OCI-LY7 (cell line): ENCODE data around the gene ALAS2. TPM values are rescaled to one million over a fixed set of nuclear protein-coding genes. Genes with fewer than 3 reads are reported as not detected.

Experiments used
- BruUV-seq: library from RNA; stranded (reverse); fragments of 400-500 nt; replicated peaks from 2 replicates; lab custom pipeline; 2021; lab: Mats Ljungman, UMichigan
- CTCF ChIA-PET: fragments of 300-600 bp; sonication (Branson Sonifier 250); formaldehyde crosslinking; loops from one replicate; lab custom pipeline; 2022; ENCODE audit warnings: antibody characterized with exemption; ENCODE audit not compliant: unreplicated experiment; lab: Charles Lee
- POLR2A ChIA-PET: fragments of 300-600 bp; sonication (Branson Sonifier 250); formaldehyde crosslinking; loops from one replicate; lab custom pipeline; 2022; ENCODE audit warnings: antibody characterized with exemption; lab: Charles Lee
- DNase-seq: peaks from one replicate; pipeline ENCODE4 v3.0.0-alpha.2; 2015; ENCODE audit warnings: low spot score
- H2AFZ ChIP-seq: fragments of 200-600 bp; sonication (generic), shearing (Covaris generic); 2 replicates; pipeline ENCODE4 v1.6.1; 2014; ENCODE audit warnings: mild to moderate bottlenecking, antibody characterized with exemption, low read length, moderate library complexity
- H3K27ac ChIP-seq: fragments of 200-600 bp; sonication (generic); 2 replicates; pipeline ENCODE4 v1.5.1; 2014; ENCODE audit warnings: mixed run types, low read depth, mild to moderate bottlenecking, moderate library complexity, low read length, inconsistent platforms; ENCODE audit not compliant: poor library complexity, severe bottlenecking
- H3K36me3 ChIP-seq: fragments of 200-600 bp; sonication (generic); 2 replicates; pipeline ENCODE4 v1.6.1; 2014; ENCODE audit warnings: mild to moderate bottlenecking, antibody characterized with exemption, low read length, moderate library complexity, mixed read lengths; ENCODE audit not compliant: insufficient read depth
- H3K4me1 ChIP-seq: fragments of 200-600 bp; sonication (generic); 2 replicates; pipeline ENCODE4 v1.5.1; 2014; ENCODE audit warnings: mild to moderate bottlenecking, low read length; ENCODE audit not compliant: insufficient read depth, poor library complexity, severe bottlenecking
- H3K4me2 ChIP-seq: fragments of 200-600 bp; sonication (generic); 2 replicates; pipeline ENCODE4 v1.6.1; 2014; ENCODE audit warnings: mild to moderate bottlenecking, low read length
- H3K4me3 ChIP-seq: fragments of 200-600 bp; sonication (generic); 2 replicates; pipeline ENCODE4 v1.5.1; 2014; ENCODE audit warnings: mild to moderate bottlenecking, low read depth, low read length; ENCODE audit not compliant: poor library complexity, severe bottlenecking
- H3K79me2 ChIP-seq: fragments of 200-600 bp; sonication (generic); 2 replicates; pipeline ENCODE4 v1.6.1; 2016; ENCODE audit warnings: low read depth, mild to moderate bottlenecking, low read length, moderate library complexity, mixed read lengths; ENCODE audit not compliant: insufficient read depth
- H3K9me2 ChIP-seq: fragments of 200-600 bp; sonication (generic); 2 replicates; pipeline ENCODE4 v1.6.1; 2016; ENCODE audit warnings: mild to moderate bottlenecking, low read length, mixed read lengths; ENCODE audit not compliant: insufficient read depth
- H3K9me3 ChIP-seq: fragments of 200-600 bp; sonication (generic); 2 replicates; pipeline ENCODE4 v1.6.1; 2014; ENCODE audit warnings: mild to moderate bottlenecking, mixed run types, low read length, mixed read lengths
- H4K20me1 ChIP-seq: fragments of 200-600 bp; sonication (generic); 2 replicates; pipeline ENCODE4 v1.6.1; 2014; ENCODE audit warnings: mild to moderate bottlenecking, antibody characterized with exemption, low read length, moderate library complexity, mixed read lengths; ENCODE audit not compliant: insufficient read depth
- CTCF ChIP-seq: fragments of 200-600 bp; sonication (generic); conservative IDR thresholded peaks from 2 replicates; pipeline ENCODE4 v1.5.1; 2014; ENCODE audit warnings: mild to moderate bottlenecking, antibody characterized with exemption, low read length, moderate library complexity, mixed read lengths
- EZH2phosphoT487 ChIP-seq: fragments of 200-600 bp; sonication (generic); IDR thresholded peaks from 2 replicates; pipeline ENCODE4 v1.6.1; 2018; ENCODE audit warnings: low read depth, borderline replicate concordance, mild to moderate bottlenecking, mixed run types, antibody characterized with exemption, low read length, moderate library complexity, mixed read lengths
- intact Hi-C: fragments of 100-400 bp; cut with micrococcal nuclease; formaldehyde crosslinking; loops from one replicate; pipeline ENCODE4 v1.10.0; 2022; ENCODE audit not compliant: unreplicated experiment
- total RNA-seq, 2 experiments: library from RNA; depleted of rRNA in 1 of 2; stranded (reverse); fragments of >200 nt in 1 of 2; shearing (Covaris generic) in 1 of 2; gene quantifications; 2 replicates each; pipeline ENCODE4 v1.2.3, GENCODE V29; 2014 to 2022

The ALAS2 gene
- total RNA-seq, 2 experiments from 2014 or later = not detected

DNA sequence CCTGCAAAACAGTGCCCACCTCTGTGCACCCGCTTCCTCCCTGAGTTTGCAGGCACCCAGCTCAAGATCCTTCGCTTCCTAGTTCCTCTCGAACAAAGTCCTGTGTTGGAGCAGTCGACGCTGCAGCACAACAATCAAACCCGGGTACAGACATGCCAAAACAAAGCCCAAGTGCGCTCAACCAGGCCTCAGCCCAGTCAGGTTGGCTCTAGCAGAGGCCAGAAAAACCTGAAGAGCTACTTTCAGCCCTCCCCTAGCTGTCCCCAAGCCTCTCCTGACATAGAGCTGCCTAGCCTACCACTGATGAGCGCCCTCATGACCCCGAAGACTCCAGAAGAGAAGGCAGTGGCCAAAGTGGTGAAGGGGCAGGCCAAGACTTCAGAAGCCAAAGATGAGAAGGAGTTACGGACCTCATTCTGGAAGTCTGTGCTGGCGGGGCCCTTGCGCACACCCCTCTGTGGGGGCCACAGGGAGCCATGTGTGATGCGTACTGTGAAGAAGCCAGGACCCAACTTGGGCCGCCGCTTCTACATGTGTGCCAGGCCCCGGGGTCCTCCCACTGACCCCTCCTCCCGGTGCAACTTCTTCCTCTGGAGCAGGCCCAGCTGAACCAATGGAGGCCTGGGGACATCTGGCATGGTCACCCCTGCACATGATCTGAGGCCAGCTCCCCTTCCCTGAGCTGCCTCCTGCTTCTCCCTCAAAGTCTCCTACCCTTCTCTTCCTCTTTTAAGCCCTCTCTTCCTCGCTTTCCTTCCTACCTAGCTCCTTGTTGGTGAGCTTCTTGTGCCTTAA is 23.8 kb downstream of the ALAS2 start:
- intact Hi-C loops = no loop called here
- Histone ChIP-seq H3K9me2 (no peaks in the 10 kb centered on the region), H3K4me1 (no peaks in the 10 kb centered on the region), H3K9me3 (no peaks in the 10 kb centered on the region), H3K79me2 (no peaks in the 10 kb centered on the region; the same call in 1 of the 2 replicates), H3K27ac (no peak overlapping the region), H2AFZ (no peak overlapping the region), H3K36me3 (peaks cover 55% of the 10 kb centered on the region), H3K4me3 (no peak overlapping the region), H4K20me1 (no peaks in the 10 kb centered on the region), H3K4me2 (no peak overlapping the region)
- DNase-seq = no peak
- CTCF ChIA-PET = no interaction called here
- POLR2A ChIA-PET = no interaction called here
- TF ChIP-seq CTCF = no peak
- TF ChIP-seq EZH2phosphoT487 = no peak
- BruUV-seq = TSS peak; percentile 29

GRCh38 chrX:55005256-55005655 is 25.5 kb downstream of the ALAS2 start:
- Histone ChIP-seq H2AFZ (no peak overlapping the region), H3K79me2 (peaks cover 17% of the 10 kb centered on the region), H3K9me3 (no peaks in the 10 kb centered on the region), H3K4me1 (peaks cover 7% of the 10 kb centered on the region), H3K36me3 (peaks cover 58% of the 10 kb centered on the region), H3K27ac (no peak overlapping the region), H3K9me2 (no peaks in the 10 kb centered on the region), H4K20me1 (no peaks in the 10 kb centered on the region), H3K4me2 (no peak overlapping the region), H3K4me3 (no peak overlapping the region)
- POLR2A ChIA-PET = no interaction called here
- no peak for DNase-seq
- CTCF ChIA-PET = no interaction called here
- TF ChIP-seq EZH2phosphoT487 (no peak), CTCF (no peak)
- intact Hi-C loops = no loop called here
- no TSS peak for BruUV-seq

DNA sequence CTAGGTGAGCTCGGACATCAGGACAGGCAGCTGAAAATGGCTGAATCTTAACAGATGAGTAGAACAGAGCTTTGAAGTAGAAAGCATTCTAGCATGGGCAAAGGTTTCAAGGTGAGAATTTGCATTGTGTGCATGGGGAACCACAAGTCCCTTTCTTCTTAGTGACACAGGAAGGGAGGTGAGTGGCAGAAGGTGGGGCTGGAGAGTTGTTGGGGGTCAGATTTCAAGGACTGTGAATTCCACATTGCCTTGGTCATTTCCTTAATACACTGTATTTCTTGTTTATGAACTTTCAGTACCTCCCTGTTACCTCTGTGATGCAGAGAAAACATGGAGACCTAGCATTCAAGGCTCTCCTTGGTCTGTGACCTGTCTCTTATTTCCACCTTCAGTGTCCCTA is 26.5 kb downstream of the ALAS2 start:
- no peak overlapping the region for H3K4me2 ChIP-seq

More for the DNA sequence above, 26.5 kb downstream of the ALAS2 start:
- ChIA-PET CTCF (no interaction called here), POLR2A (no interaction called here)
- intact Hi-C loops = loop anchor here (5.0 kb wide), 1 partner anchor 472 kb away; the partner anchor contains the start of gene GNL3L
- Histone ChIP-seq H3K27ac (no peak overlapping the region), H3K79me2 (peaks cover 17% of the 10 kb centered on the region), H3K9me2 (no peaks in the 10 kb centered on the region), H3K4me1 (peaks cover 11% of the 10 kb centered on the region), H3K4me3 (no peak overlapping the region), H4K20me1 (no peaks in the 10 kb centered on the region), H2AFZ (no peak overlapping the region), H3K36me3 (peaks cover 58% of the 10 kb centered on the region), H3K9me3 (no peaks in the 10 kb centered on the region)
- no peak for TF ChIP-seq CTCF
- TF ChIP-seq EZH2phosphoT487 = no peak
- no peak for DNase-seq
- BruUV-seq = no TSS peak
